ENCODE measurements around the gene DEAF1. TPM values are rescaled to one million over a fixed set of nuclear protein-coding genes. Genes with fewer than 3 reads are reported as not detected.
"Not testable (repeated sequence)": the region's sequence is repeated elsewhere in the genome, so short reads cannot be mapped to it uniquely, and the experiment has no call there.

Gene DEAF1
- total RNA-seq, 1 donor from 2014 or later, result 56.5 TPM

DNA sequence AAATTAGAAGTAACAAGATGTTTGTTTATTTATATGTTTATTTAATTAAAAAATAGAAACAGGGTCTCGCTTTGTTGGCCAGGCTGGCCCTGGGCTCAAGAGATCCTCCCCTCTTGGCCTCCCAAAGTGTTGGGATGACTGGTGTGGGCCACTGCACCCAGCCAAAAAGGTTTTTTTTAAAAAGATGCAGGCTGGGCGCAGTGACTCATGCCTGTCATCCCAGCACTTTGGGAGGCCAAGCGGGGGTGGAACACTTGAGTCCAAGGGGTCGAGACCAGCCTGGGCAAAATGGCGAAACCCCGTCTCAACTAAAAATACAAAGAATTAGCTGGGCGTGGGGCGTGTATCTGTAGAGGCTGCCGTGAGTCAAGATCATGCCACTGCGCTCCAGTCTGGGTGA lies 44.5 kb downstream of the DEAF1 start:
- Histone ChIP-seq H3K4me3 (ENCODE audit: low read depth, low read length) (no peak overlapping the region), H3K27me3 (ENCODE audit: control insufficient read depth, insufficient read depth, low read length) (no peaks in the 10 kb centered on the region), H3K36me3 (ENCODE audit: control insufficient read depth, insufficient read depth, low read length) (peaks cover 3% of the 10 kb centered on the region)
- TF ChIP-seq, protein P1, sequence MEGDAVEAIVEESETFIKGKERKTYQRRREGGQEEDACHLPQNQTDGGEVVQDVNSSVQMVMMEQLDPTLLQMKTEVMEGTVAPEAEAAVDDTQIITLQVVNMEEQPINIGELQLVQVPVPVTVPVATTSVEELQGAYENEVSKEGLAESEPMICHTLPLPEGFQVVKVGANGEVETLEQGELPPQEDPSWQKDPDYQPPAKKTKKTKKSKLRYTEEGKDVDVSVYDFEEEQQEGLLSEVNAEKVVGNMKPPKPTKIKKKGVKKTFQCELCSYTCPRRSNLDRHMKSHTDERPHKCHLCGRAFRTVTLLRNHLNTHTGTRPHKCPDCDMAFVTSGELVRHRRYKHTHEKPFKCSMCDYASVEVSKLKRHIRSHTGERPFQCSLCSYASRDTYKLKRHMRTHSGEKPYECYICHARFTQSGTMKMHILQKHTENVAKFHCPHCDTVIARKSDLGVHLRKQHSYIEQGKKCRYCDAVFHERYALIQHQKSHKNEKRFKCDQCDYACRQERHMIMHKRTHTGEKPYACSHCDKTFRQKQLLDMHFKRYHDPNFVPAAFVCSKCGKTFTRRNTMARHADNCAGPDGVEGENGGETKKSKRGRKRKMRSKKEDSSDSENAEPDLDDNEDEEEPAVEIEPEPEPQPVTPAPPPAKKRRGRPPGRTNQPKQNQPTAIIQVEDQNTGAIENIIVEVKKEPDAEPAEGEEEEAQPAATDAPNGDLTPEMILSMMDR (IDR thresholded peaks at IDR 0.05; ENCODE audit: insufficient read depth, low read length, poor library complexity, severe bottlenecking), result no peak
- no peak for DNase-seq (ENCODE audit: low read depth)

DNA sequence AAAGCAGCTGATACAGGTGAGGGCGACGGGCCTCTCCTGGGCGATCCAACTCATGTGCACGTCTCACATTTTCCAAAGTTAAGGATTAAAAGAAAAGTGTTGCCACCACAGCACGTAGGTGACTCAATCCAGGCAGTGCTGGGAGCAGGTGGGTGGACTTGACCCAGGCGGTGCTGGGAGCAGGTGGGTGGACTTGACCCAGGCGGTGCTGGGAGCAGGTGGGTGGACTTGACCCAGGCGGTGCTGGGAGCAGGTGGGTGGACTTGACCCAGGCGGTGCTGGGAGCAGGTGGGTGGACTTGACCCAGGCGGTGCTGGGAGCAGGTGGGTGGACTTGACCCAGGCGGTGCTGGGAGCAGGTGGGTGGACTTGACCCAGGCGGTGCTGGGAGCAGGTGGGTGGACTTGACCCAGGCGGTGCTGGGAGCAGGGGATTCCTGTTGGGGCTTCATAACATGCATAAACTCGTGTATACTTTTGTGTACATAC lies 47.3 kb downstream of the DEAF1 start:
- not testable (repeated sequence) for DNase-seq (ENCODE audit: low read depth); H3K27me3 ChIP-seq (ENCODE audit: control insufficient read depth, insufficient read depth, low read length); H3K36me3 ChIP-seq (ENCODE audit: control insufficient read depth, insufficient read depth, low read length); H3K4me3 ChIP-seq (ENCODE audit: low read depth, low read length)

DNA sequence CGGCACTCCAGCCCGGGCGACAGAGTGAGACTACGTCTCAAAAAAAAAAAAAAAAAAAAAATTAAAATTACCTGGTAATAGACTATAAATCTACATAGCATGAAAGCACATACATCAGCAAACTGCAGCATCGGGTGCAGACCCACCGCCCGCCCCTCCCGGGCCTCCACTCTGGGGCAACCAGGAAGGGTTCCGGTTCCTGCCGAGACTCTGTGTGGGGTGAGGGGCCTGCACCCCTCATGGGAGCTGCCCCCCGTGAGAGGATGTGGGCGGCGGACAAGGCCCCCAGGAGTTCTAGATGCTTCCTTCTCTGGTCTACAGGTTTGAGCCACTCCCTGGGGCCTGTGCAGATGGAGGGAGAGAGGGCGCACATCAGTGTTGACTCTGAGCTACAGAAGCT lies 48.8 kb downstream of the DEAF1 start:
- DNase-seq (ENCODE audit: low read depth), result no peak
- Histone ChIP-seq H3K36me3 (ENCODE audit: control insufficient read depth, insufficient read depth, low read length) (no peaks in the 10 kb centered on the region), H3K4me3 (ENCODE audit: low read depth, low read length) (no peak overlapping the region), H3K27me3 (ENCODE audit: control insufficient read depth, insufficient read depth, low read length) (peaks cover 2% of the 10 kb centered on the region)
- TF ChIP-seq, protein P1 (IDR thresholded peaks at IDR 0.05; ENCODE audit: insufficient read depth, low read length, poor library complexity, severe bottlenecking), result no peak

DNA sequence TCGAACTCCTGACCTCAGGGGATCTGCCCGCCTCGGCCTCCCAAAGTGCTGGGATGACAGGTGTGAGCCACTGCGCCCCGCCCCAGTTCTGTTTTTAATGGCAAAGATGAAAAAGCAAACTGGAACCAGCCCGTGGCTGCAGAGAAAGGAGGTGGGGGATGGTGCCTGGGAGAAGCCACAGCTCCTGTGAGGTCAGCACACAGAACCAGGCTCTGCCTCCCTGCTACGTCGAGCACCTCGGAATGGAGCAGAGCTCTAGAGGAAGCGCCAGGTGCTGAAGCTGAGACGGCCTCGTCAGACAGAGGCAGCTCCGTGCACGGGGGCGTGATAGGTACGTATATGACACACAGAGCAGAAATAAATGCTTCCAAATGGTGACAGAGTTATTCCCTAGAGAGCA lies 49.5 kb downstream of the DEAF1 start:
- H3K27me3 ChIP-seq (ENCODE audit: control insufficient read depth, insufficient read depth, low read length), result peaks cover 9% of the 10 kb centered on the region
- no peaks in the 10 kb centered on the region for H3K36me3 ChIP-seq (ENCODE audit: control insufficient read depth, insufficient read depth, low read length)
- TF ChIP-seq, protein P1 (IDR thresholded peaks at IDR 0.05; ENCODE audit: insufficient read depth, low read length, poor library complexity, severe bottlenecking), result no peak
- DNase-seq (ENCODE audit: low read depth), result no peak
- no peak overlapping the region for H3K4me3 ChIP-seq (ENCODE audit: low read depth, low read length)

DNA sequence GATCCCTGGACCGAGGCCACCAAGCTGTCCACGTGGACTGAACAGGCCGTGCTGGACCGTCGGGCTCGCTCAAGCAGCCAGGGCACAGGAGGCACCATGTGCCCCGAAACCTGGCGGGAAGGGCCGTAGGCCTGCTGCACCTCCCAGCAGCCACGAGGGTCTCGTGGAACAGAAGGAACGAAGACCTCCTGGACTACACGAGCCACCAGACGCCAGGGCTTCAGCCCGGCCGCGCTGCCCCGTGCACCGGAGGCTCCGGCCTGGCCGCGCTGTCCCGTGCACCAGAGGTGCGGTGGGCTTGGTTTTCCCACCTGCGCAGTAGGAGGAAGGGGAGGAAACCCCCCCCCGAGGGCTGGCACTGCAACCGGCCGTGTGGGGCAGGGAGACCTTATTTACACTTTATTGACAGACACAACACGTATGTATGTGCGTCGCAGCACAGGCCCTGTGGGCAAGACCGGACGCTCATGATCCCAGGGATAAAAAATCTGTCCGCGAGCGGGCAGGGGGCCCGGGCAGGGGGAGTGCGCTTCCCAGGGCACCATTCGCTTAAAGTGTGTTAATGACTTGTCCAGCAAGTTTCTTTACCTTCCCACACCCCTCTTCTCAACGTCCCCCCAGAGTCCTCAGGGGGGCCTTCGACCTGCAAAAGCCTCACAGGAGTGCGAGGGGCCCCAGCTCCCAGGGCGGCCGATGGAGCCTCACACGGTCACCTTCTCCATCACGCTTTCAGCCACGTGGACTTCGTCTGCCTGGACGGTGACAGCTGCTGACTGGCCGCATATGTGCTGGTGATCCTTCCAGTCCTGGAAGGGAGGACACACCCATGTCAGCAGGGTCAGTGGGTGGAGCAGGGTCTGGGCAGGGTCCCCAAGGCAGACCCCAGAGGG lies 50.9 kb downstream of the DEAF1 start:
- DNase-seq (ENCODE audit: low read depth), result no peak

DNA sequence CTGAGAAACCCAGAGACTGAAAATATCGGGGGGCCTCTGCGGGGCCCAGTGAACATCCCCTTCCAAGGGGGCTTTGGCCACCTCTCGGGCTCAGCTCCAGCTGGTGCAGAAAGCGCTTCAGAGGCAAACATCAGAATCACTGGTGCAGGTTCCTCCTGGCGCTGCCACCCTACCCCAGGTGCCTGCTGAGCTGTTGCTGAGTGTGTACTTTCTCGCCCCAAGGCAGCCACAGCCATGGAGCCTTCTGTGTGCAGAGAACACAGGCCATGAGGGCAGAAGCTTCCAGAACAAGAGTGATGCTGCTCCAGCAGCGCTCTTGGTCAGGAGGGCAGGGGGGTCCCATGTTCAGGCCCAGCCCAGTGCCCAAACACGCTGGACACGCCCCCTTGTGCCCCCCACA lies 51.7 kb downstream of the DEAF1 start:
- DNase-seq (ENCODE audit: low read depth), result no peak
- TF ChIP-seq, protein P1 (IDR thresholded peaks at IDR 0.05; ENCODE audit: insufficient read depth, low read length, poor library complexity, severe bottlenecking), result no peak
- Histone ChIP-seq H3K4me3 (ENCODE audit: low read depth, low read length) (no peak overlapping the region), H3K27me3 (ENCODE audit: control insufficient read depth, insufficient read depth, low read length) (peaks cover 29% of the 10 kb centered on the region), H3K36me3 (ENCODE audit: control insufficient read depth, insufficient read depth, low read length) (no peaks in the 10 kb centered on the region)

More for the DNA sequence above, 50.9 kb downstream of the DEAF1 start:
- TF ChIP-seq, protein P1 (IDR thresholded peaks at IDR 0.05; ENCODE audit: insufficient read depth, low read length, poor library complexity, severe bottlenecking), result no peak
- H3K4me3 ChIP-seq (ENCODE audit: low read depth, low read length), result no peak overlapping the region
- peaks cover 21% of the 10 kb centered on the region for H3K27me3 ChIP-seq (ENCODE audit: control insufficient read depth, insufficient read depth, low read length)
- no peaks in the 10 kb centered on the region for H3K36me3 ChIP-seq (ENCODE audit: control insufficient read depth, insufficient read depth, low read length)
